OCI-LY7 (cell line): ENCODE measurements around the gene DPP8. TPM values are rescaled to one million over a fixed set of nuclear protein-coding genes. Genes with fewer than 3 reads are reported as not detected.

ENCODE experiments used
- BruUV-seq: library from RNA; stranded (reverse); fragments of 400-500 nt; replicated peaks from 2 replicates; lab custom pipeline; 2021; lab: Mats Ljungman, UMichigan
- CTCF ChIA-PET: fragments of 300-600 bp; sonication (Branson Sonifier 250); formaldehyde crosslinking; loops from one replicate; lab custom pipeline; 2022; ENCODE audit warnings: antibody characterized with exemption; ENCODE audit not compliant: unreplicated experiment; lab: Charles Lee
- POLR2A ChIA-PET: fragments of 300-600 bp; sonication (Branson Sonifier 250); formaldehyde crosslinking; loops from one replicate; lab custom pipeline; 2022; ENCODE audit warnings: antibody characterized with exemption; lab: Charles Lee
- DNase-seq: peaks from one replicate; pipeline ENCODE4 v3.0.0-alpha.2; 2015; ENCODE audit warnings: low spot score
- H2AFZ ChIP-seq: fragments of 200-600 bp; sonication (generic), shearing (Covaris generic); 2 replicates; pipeline ENCODE4 v1.6.1; 2014; ENCODE audit warnings: mild to moderate bottlenecking, antibody characterized with exemption, low read length, moderate library complexity
- H3K27ac ChIP-seq: fragments of 200-600 bp; sonication (generic); 2 replicates; pipeline ENCODE4 v1.5.1; 2014; ENCODE audit warnings: mixed run types, low read depth, mild to moderate bottlenecking, moderate library complexity, low read length, inconsistent platforms; ENCODE audit not compliant: poor library complexity, severe bottlenecking
- H3K36me3 ChIP-seq: fragments of 200-600 bp; sonication (generic); 2 replicates; pipeline ENCODE4 v1.6.1; 2014; ENCODE audit warnings: mild to moderate bottlenecking, antibody characterized with exemption, low read length, moderate library complexity, mixed read lengths; ENCODE audit not compliant: insufficient read depth
- H3K4me1 ChIP-seq: fragments of 200-600 bp; sonication (generic); 2 replicates; pipeline ENCODE4 v1.5.1; 2014; ENCODE audit warnings: mild to moderate bottlenecking, low read length; ENCODE audit not compliant: insufficient read depth, poor library complexity, severe bottlenecking
- H3K4me2 ChIP-seq: fragments of 200-600 bp; sonication (generic); 2 replicates; pipeline ENCODE4 v1.6.1; 2014; ENCODE audit warnings: mild to moderate bottlenecking, low read length
- H3K4me3 ChIP-seq: fragments of 200-600 bp; sonication (generic); 2 replicates; pipeline ENCODE4 v1.5.1; 2014; ENCODE audit warnings: mild to moderate bottlenecking, low read depth, low read length; ENCODE audit not compliant: poor library complexity, severe bottlenecking
- H3K79me2 ChIP-seq: fragments of 200-600 bp; sonication (generic); 2 replicates; pipeline ENCODE4 v1.6.1; 2016; ENCODE audit warnings: low read depth, mild to moderate bottlenecking, low read length, moderate library complexity, mixed read lengths; ENCODE audit not compliant: insufficient read depth
- H3K9me2 ChIP-seq: fragments of 200-600 bp; sonication (generic); 2 replicates; pipeline ENCODE4 v1.6.1; 2016; ENCODE audit warnings: mild to moderate bottlenecking, low read length, mixed read lengths; ENCODE audit not compliant: insufficient read depth
- H3K9me3 ChIP-seq: fragments of 200-600 bp; sonication (generic); 2 replicates; pipeline ENCODE4 v1.6.1; 2014; ENCODE audit warnings: mild to moderate bottlenecking, mixed run types, low read length, mixed read lengths
- H4K20me1 ChIP-seq: fragments of 200-600 bp; sonication (generic); 2 replicates; pipeline ENCODE4 v1.6.1; 2014; ENCODE audit warnings: mild to moderate bottlenecking, antibody characterized with exemption, low read length, moderate library complexity, mixed read lengths; ENCODE audit not compliant: insufficient read depth
- CTCF ChIP-seq: fragments of 200-600 bp; sonication (generic); conservative IDR thresholded peaks from 2 replicates; pipeline ENCODE4 v1.5.1; 2014; ENCODE audit warnings: mild to moderate bottlenecking, antibody characterized with exemption, low read length, moderate library complexity, mixed read lengths
- EZH2phosphoT487 ChIP-seq: fragments of 200-600 bp; sonication (generic); IDR thresholded peaks from 2 replicates; pipeline ENCODE4 v1.6.1; 2018; ENCODE audit warnings: low read depth, borderline replicate concordance, mild to moderate bottlenecking, mixed run types, antibody characterized with exemption, low read length, moderate library complexity, mixed read lengths
- intact Hi-C: fragments of 100-400 bp; cut with micrococcal nuclease; formaldehyde crosslinking; loops from one replicate; pipeline ENCODE4 v1.10.0; 2022; ENCODE audit not compliant: unreplicated experiment
- total RNA-seq, 2 experiments: library from RNA; depleted of rRNA in 1 of 2; stranded (reverse); fragments of >200 nt in 1 of 2; shearing (Covaris generic) in 1 of 2; gene quantifications; 2 replicates each; pipeline ENCODE4 v1.2.3, GENCODE V29; 2014 to 2022

The DPP8 gene
- total RNA-seq, 2 experiments from 2014 or later, result 43.0 to 52.1 TPM

GRCh38 chr15:65416845-65417416, 100.6 kb downstream of the DPP8 start:
- no peak overlapping the region for H2AFZ ChIP-seq
- CTCF ChIA-PET, result interaction anchor here (0.6 kb wide), 1 partner anchor 81 kb away, joined by 5 read pairs; no protein-coding TSS in a partner anchor
- no peak overlapping the region for H3K4me3 ChIP-seq
- H3K27ac ChIP-seq, result no peak overlapping the region
- no peak for DNase-seq
- no peaks in the 10 kb centered on the region for H3K79me2 ChIP-seq
- intact Hi-C loops, result no loop called here
- no peaks in the 10 kb centered on the region for H3K4me1 ChIP-seq
- no TSS peak for BruUV-seq
- no peak for TF ChIP-seq CTCF
- TF ChIP-seq EZH2phosphoT487, result no peak
- no peak overlapping the region for H3K4me2 ChIP-seq
- no peaks in the 10 kb centered on the region for H3K9me2 ChIP-seq
- POLR2A ChIA-PET, result no interaction called here
- H3K9me3 ChIP-seq, result no peaks in the 10 kb centered on the region
- no peaks in the 10 kb centered on the region for H4K20me1 ChIP-seq
- no peaks in the 10 kb centered on the region for H3K36me3 ChIP-seq

- ChIA-PET POLR2A (no interaction called here), CTCF (interaction anchor here (0.6 kb wide), 1 partner anchor 49 kb away, joined by 4 read pairs; no protein-coding TSS in a partner anchor)
- Histone ChIP-seq H3K9me3 (no peaks in the 10 kb centered on the region), H3K9me2 (no peaks in the 10 kb centered on the region), H3K79me2 (no peaks in the 10 kb centered on the region), H3K4me3 (no peak overlapping the region), H3K27ac (no peak overlapping the region), H4K20me1 (no peaks in the 10 kb centered on the region), H3K4me1 (no peaks in the 10 kb centered on the region), H3K36me3 (no peaks in the 10 kb centered on the region), H2AFZ (no peak overlapping the region), H3K4me2 (no peak overlapping the region)
- BruUV-seq, result no TSS peak
- intact Hi-C loops, result no loop called here
- TF ChIP-seq EZH2phosphoT487, result no peak
- no peak for TF ChIP-seq CTCF
- DNase-seq, result no peak
Measured at GRCh38 chr15:65414841-65415621, 102.5 kb downstream of the DPP8 start.

- Histone ChIP-seq H3K36me3 (no peaks in the 10 kb centered on the region), H3K79me2 (no peaks in the 10 kb centered on the region), H3K4me2 (no peak overlapping the region), H3K9me2 (no peaks in the 10 kb centered on the region), H3K9me3 (no peaks in the 10 kb centered on the region), H4K20me1 (no peaks in the 10 kb centered on the region), H3K4me3 (no peak overlapping the region), H2AFZ (no peak overlapping the region), H3K4me1 (peaks cover 11% of the 10 kb centered on the region), H3K27ac (no peak overlapping the region)
- DNase-seq, result no peak
- TF ChIP-seq EZH2phosphoT487 (no peak), CTCF (no peak)
- intact Hi-C loops, result no loop called here
- ChIA-PET CTCF (no interaction called here), POLR2A (no interaction called here)
- no TSS peak for BruUV-seq
Measured at GRCh38 chr15:65413760-65414144, 103.7 kb downstream of the DPP8 start.
